Activated effector memory CD4-positive, alpha-beta T cell treated with anti-CD3 and anti-CD28 coated beads, Interleukin-2, amount 50 U/mL, for 16 hours (primary cell): ENCODE data around the gene DDIT3.
A peak's percentile ranks its signal among the peaks of the same experiment; 100 is the strongest.
"Not testable (repeated sequence)": the region's sequence is repeated elsewhere in the genome, so short reads cannot be mapped to it uniquely, and the experiment has no call there.

ENCODE experiments used
- DNase-seq: peaks from one replicate; pipeline ENCODE4 v3.0.0-alpha.2; 2020

Gene DDIT3, protein sequence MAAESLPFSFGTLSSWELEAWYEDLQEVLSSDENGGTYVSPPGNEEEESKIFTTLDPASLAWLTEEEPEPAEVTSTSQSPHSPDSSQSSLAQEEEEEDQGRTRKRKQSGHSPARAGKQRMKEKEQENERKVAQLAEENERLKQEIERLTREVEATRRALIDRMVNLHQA

DNA sequence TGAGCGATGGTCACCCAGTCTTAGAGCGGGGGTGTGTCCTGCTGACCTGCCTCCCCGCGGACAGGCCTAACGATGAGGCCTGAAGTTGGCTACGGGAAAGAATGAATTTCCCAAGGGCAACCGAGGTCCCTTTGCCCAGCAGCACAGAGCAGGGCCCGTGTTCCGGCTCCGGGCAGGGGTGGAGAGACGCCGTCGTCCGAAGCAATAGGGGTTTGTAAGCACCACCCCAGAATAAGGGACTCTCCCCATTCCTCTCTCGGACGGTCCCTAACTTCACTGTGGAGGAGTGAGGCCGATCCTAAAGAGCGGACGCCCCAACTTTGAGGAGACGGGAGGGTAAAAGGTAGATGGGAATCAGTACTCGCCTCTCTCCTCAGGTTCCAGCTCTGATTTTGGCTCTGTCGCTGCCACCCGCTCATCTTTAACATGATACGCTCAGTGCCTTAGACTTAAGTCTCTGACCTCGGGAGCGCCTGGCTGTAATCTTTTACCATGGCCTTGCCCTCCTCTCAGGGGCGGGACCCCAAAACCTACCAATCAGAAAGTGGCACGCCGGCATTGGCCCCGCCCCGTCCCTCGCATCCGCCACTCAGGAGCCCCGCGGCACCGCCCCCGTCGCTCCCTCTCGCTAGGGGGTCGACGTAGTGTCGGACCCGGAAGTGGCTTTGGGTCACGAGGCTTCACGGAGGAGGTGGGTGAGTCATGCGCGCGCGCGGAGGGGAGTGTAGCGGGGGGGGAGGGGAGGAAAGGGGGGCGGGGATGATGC lies at the start of gene DDIT3:
TSS of gene DDIT3 (minus strand) at position 462 of the 766 bp plus-strand sequence. CDS start 3,108 bp downstream, outside the sequence.
- DNase-seq, result peak; percentile 100

DNA sequence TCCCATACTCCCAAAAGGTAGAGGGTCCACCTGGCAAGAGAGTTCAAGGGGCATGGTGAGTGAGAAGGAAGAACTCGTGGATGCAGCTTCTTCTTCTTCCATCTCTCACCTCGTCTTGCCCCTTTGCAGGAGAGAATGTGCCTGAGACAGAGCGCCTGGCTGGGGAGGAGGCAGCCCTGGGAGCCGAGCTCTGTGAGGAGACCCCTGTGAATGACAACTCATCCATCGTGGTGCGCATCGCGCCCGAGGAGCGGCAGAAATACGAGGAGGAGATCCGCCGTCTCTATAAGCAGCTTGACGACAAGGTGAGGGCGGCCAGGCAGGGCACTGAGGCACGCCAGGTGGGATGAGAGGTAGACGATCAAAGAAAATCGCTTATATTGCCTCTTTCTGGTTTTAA lies 49.5 kb upstream of the DDIT3 start:
- DNase-seq, result peak; percentile 47

DNA sequence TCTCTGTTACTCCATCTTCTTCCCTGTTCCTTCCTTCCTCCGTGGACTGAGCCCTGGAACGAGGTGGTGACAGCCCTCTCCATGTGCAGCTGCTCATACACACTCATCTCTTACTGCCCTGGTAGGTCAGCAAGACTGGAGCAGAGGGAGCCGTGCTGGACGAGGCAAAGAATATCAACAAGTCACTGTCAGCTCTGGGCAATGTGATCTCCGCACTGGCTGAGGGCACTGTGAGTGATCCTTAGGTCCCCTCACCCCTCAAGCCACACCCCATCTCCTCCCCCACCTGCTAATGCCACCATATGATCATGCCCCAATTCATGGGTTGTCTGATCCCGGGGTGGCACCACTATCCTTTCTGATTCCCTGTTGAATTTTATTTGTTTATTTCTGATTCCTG lies 48.5 kb upstream of the DDIT3 start:
- DNase-seq, result peak; percentile 16

DNA sequence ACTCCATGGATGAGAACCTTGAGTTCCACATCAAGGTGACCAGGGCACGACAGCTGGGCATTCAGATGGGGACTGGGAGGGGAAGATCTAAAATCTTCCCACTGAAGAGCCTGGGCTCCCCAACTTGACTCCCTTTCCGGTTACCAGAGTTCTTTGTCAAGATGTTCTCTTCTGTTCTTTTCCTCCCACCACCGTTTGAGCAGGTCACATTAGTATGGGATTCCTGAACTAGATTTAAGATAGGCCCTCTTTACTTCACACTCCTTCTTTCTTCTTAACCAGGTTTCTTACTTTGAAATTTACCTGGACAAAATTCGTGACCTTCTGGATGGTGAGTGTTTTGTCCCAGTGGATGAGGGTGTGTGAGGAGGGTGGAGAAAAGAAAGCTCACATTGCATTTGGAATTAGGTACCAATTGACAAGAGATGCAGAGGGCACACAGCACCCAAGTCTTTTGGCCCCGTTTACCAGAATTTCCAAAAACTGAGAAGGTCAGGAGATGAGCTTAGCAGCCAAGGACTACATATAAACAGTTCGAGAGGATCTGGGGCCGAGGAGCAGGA lies 43.9 kb upstream of the DDIT3 start:
- DNase-seq, result no peak

DNA sequence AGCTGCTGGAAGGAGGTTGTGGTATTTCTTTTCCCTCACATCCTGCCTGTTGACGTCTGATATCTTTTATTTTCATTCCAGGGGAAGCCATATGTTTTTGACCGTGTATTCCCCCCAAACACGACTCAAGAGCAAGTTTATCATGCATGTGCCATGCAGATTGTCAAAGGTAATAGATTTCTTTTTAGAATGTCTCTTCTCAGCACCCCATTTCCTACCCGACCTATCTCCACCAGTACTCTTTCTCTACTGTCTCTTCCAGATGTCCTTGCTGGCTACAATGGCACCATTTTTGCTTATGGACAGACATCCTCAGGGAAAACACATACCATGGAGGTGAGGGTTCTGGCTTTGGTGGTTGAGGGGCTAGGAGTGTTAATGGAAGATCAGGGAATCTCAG lies 43.0 kb upstream of the DDIT3 start:
- DNase-seq, result no peak

DNA sequence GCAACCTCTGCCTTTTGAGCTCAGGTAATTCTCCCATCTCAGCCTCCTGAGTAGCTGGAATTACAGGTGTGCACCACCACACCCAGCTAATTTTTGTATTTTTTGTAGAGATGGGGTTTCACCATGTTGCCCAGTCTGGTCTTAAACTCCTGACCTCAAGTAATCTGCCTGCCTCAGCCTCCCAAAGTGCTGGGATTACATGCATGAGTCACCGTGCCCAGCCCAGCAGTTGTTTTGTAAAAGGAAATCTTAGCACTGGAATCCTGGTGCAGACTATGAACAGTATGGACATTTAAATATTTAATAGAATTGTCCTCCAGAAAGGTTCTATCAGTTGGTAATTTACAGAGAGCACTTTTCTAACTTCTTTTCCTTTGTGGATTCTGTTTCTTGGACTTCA lies 40.8 kb upstream of the DDIT3 start:
- DNase-seq, result not testable (repeated sequence)

DNA sequence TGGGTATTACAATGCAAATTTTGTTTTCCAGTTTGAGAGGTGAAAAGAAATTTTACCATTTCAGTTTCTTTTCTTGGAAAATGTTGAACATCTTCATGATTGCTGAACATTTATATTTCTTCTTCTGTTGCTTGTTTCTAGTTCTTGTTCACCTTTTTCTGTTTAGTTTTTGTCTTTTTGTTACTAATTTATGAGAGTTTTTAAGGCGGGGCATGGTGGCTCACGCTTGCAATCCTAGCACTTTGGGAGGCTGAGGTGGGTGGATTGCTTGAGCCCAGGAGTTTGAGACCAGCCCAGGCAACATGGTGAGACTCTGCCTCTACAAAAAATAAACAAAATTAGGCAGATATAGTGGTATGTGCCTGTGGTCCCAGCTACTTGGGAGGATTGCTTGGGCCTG lies 40.2 kb upstream of the DDIT3 start:
- no peak for DNase-seq

DNA sequence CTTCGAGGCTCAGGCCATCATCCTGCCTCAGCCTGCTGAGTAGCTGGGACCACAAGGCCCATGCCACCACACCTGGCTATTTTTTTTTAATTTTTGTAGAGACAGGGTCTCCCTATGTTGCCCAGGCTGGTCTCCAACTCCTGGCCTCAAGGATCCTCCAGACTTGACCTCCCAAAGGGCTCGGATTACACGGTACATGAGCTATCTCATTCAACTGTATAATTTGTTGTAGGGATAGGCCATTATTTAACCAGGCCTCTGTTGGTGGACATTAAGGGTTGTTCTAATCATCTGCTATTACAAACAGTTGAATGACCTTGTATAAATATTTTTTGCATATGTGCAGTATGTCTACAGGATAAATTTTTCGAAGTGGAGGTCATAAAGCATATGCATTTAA lies 38.5 kb upstream of the DDIT3 start:
- no peak for DNase-seq

DNA sequence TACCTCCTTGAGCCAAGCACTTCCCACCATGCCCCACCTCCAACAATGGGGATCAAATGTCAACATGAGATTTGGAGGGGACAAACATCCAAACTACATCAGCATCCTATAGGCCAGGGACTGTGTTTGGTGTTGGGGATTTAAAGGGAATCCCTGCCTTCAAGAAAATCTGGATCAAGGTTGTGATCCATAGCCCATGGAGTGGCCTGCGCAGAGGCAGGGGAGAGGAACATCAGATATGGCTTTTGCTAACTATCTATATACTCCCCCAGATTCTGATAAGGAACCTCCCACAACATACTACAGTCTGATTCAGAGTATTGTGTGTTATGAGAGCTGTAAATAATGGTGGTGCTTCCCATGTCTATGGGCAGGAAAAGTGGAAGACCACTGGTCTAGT lies 34.6 kb upstream of the DDIT3 start:
- no peak for DNase-seq

DNA sequence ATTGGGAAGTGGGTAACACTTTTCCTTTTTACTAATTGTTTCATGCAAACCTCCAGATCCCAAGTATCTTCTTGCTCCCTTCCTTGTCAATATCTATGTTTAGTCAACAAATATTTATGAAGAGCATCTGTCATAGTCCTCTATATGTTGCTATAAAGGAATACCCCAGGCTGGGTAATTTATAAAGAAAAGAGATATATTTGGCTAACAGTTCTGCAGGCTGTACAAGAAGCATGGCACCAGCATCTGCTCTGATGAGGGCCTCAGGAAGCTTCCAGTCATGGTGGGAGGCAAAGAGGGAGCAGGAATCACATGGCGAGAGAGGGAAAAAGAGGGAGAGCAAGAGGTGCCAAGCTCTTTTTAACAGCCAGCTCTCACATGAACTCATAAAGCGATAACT lies 34.1 kb upstream of the DDIT3 start:
- DNase-seq, result no peak

DNA sequence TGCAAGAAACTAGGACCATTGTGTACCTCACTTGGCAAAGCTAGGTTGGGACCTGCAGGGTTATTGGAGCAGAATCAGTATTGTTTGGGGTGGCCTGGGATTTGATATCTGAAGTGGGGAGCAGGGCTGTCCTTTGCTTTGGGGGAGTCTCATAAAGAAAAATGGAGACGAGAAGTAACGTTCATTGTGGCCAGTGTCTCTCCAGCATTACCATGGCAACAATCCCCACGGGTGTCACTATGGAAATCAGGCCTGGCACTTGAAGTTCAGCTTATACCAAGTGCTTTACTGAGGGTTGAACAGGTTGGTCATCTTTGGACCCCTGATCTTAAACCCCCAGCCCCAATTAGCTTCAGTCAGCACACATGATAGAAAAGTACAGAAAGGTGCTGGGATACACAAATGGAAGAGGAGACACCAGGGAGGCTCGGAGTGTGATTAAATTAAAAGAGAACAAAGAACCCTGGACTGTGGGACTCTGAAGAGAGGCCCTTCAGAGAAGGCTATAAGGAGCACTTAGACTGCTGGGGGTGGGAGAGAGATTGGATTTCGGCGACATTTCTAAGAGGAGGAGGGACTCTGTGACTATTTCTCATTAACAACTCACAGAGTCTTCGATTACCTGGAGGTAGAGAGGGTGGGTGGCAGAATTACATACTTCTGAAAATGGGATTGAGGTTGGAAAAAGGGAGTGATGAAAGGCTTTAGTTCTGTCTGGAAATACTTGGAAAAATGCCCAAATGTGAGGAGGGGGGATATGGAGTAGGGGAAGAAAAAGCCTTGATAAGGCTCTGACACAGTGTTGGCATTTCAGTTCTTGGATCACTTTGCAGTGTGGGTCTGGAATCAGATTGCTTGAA lies 33.3 kb upstream of the DDIT3 start:
- DNase-seq, result no peak

DNA sequence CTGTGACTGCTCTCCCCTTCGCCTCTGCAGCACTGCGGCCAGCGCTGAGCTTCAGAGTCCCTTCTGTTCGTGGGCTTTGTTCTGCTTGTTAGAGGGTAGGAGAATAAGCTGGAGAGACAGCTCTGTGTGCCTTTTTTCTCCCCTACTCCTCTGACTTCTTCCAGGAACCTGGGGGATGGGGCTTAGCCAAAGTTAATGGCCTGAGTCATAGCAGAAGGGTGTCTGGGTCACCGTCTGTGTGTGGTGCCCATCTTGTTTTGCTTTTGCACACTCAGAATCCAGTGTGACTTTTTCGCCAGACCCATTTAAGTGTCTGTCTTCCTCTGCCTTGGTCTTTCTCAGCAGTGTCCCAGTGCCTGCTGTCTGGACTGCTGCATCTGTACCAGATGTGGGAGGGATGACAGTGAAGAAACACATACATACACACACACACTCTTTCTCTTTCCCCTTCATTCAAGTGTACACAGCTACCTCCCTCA lies 32.6 kb upstream of the DDIT3 start:
- no peak for DNase-seq

DNA sequence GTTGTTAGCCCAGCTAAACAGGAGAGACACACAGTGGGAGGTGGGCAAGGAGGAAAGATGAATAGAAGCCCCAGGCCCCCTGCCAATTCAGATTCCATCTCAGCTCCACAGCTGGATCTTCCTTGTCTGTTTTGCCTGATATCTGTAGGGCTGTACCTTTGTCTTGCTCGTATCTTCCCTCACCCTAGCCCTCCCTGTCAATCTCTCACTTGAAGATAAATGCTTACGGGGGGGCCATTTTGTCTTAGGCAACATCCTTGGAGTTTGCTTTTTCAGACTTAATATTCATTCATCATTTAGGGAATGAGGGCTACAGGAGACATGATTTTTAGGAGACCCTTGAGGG lies 32.0 kb upstream of the DDIT3 start:
- no peak for DNase-seq

DNA sequence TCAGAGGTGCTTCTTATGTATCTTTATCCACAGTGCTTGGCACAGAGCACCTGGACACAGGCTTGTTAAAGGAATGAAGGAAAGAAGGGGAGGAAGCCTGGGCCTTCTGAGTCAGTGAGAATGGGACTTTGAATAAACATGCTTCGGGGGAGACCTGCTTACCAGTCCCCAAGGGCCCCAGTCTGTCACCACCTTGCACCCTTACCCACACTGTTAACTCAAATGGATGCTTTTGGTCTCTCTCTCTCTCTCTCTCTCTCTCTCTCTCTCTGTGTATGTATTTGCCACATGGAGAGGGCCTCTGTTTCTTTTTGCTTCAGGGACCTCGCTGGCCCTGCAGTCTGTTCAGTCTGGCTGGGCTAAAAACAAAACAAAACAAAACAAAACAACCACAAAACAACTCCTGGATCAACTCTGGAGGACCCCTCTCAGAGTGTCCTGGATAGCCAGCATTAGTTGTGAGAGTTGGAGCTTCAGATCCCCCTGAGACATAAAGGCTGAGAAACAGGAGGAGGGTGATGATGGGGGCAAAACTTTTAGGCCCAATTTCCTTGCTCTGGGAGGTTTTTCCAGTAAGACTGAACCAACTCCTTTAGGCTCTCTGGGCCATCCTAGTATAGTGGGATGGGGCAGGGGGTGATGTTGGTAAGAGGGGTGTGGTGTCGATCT lies 31.5 kb upstream of the DDIT3 start:
- no peak for DNase-seq

DNA sequence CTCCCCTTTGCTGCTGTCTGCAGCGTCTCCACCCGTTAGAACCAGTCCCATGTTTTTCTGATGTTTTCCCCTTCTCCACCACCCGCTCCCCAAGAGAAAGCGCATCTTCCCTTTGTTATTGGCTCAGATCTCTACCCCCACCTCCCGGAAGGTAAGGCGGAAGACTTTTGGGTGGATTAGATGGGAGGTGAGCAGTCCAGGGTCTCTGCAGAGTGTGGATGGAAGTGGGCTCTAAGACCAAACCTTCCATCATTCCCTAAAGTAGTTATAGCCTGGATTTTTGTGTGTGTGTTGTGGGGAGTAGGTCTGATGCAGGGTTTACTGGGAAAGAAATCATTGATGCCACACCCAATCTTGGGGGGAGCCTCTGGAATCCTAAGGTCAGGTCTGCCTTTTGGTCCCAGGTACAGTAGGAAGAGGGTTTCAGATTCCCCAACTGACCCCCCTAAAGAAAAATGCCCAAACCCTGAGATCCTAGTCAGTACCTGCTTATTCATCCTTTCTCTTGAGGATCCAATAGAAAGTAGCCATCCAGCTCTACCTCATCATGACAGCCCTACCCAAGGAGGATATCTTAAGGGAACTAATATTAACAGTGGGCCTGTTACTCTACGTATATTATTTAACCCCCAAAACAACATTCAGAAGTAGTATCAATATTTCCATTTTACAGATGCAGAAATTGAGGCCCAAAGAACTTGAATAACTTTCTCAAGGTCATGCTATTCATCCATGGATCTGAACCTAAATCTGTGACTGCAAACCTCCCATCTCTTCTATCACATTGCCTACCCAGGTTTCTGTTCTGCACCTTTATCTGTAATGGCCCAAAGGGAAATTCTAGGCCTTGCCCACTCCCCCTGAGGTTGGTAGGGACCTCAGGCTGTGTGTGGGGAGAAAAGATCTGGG lies 30.6 kb upstream of the DDIT3 start:
- DNase-seq, result no peak

DNA sequence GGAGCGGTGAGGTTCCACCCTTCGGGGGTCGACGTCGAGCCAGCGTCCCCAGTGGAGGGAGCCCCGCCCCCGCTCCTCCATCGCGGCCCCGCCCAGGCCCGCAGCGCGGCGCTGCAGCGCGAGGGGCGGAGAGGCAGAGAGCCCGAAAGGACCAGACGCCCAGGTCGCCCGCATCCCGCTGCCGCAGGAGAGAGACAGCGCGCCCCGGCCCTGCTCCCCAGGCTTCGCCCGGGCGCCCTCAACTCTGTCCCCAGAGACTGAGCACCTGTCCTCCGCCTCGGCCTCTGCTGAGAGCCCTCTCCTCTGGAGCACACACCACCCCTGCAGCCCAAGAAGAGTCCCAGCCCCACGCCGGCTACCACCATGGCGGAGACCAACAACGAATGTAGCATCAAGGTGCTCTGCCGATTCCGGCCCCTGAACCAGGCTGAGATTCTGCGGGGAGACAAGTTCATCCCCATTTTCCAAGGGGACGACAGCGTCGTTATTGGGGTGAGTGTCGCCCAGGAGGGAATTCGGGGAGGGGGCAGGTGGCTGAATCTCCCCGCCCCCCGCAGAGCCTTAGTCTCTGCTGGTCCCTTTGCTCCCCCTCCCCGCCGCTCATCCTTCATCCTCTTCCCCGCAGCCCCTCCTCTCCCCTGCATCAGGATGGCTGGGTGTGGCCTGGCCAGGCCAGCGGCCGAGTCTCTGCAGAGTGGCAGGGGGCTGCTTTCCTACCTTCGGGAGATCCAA lies 29.8 kb upstream of the DDIT3 start, which contains the start of gene KIF5A:
TSS of gene KIF5A (plus strand) at position 136 of the 732 bp plus-strand sequence. CDS start at position 364, 228 bp downstream.
- peak; percentile 85 for DNase-seq

DNA sequence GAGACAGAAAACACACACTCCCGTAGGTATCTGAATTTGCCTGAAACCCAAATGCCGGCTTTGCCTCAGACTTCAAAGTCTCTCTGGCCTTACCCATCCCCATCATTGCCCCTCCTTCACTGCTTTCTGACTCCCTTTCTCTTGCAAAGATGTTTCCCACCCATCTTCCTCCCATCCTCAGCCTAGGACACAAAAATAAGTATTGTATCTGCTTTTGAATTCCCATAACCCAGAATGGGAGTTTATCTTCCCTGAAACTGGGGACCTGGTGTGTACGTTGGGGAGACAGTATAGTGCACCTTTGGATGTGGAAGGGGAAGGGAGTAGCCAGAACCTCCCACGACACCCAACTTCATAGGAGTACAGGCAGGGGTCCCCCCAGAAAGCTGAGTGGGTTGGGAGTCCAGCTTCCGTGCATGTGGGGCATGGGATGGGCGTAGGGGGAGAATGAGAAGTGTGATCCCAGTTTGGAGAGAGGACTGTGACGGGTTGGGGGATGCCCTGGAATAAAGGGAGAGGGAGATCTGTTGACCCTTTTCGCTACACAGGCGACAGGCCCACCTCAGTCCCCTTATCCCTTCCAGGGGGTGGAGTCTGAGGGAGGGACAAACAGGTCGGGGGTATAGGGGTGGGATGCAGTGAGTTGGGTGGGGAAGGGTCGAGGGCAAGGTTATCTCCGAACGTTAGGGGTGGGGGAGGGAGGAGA lies 29.0 kb upstream of the DDIT3 start:
- DNase-seq, result no peak

DNA sequence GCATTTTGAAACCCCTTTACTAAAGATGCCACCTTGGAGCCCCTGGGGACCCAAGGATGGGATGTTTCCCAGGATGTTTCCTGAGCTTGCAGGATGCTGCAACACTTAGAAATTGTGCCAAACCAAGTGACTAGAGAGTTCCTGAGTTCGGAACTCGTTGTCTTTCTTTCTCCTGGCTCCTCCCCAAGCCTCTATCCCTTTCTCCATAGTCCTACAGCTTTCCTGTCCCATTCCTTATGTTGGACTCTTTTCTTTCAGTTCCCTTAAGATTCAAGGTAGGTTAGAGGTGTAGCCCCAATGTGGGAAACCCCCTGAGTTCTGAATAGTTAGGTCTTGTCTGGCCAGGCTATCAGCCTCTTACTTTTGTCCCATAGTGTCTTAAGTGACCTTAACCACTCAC lies 28.2 kb upstream of the DDIT3 start:
- no peak for DNase-seq

DNA sequence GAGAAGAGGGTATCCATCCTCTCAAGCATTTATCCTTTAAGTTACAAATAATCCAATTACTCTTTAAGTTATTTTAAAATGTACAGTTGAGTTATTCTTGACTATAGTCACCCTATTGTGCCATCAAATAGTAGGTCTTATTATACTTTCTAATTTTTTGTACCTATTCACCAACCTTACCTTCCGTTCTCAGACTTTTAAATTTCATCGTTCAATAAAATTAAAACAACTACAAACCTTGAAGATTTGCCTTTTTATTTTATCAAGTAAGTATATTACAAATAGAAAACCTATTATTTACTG lies 27.6 kb upstream of the DDIT3 start:
- no peak for DNase-seq

DNA sequence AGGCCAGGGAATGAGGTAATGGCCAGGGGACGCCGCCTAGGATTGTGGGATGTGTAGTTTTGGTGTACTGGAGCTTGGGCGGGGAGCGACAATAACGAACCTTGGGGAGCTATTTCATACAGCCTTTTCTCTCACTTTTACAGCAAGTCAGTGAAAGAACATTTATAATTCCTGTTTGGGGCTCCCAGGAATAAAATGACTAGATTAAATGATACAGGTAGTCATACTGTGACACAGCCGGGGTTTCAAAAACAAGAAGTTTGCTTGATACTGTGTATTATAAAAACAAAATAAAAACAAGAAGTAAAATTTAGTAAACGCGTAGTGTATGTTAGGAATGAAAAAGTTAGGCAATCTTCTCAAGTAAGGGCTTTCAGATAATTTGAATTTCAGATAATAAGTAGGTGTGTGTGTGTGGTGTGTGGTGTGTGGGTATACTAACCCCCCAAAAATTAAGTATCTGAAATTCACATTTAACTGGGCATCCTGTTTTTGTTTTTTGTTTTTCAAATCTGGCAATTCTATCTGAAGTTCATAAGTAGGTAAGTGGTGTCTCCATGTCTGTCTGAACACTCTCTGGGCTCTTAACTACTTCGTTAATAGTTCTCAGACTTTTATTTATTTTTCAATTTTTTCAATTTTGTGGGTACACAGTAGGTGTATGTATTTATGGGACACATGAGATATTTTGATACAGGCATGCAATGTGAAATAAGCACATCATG lies 27.1 kb upstream of the DDIT3 start:
- no peak for DNase-seq
